Activated T-helper 17 cell treated with anti-CD3 and anti-CD28 coated beads, Interleukin-2, amount 50 U/mL, for 72 hours (primary cell): Measurements from ENCODE around the gene FTL. TPM values are rescaled to one million over a fixed set of nuclear protein-coding genes. Genes with fewer than 3 reads are reported as not detected.

Experiments
- ATAC-seq: fragments of 150-1000 bp; cut with Tn5 transposase; replicated peaks from 2 replicates; pipeline ENCODE4 v1.10.0; 2021; ENCODE audit warnings: mild to moderate bottlenecking, moderate library complexity
- H3K27ac Mint-ChIP-seq: one replicate; pipeline ENCODE4 v1.8.0; 2022; ENCODE audit warnings: mixed read lengths
- H3K27me3 Mint-ChIP-seq: one replicate; pipeline ENCODE4 v1.8.0; 2022; ENCODE audit warnings: mixed read lengths
- H3K36me3 Mint-ChIP-seq: one replicate; pipeline ENCODE4 v1.8.0; 2022; ENCODE audit warnings: low read depth, mild to moderate bottlenecking, mixed read lengths
- H3K4me1 Mint-ChIP-seq: one replicate; pipeline ENCODE4 v1.8.0; 2022; ENCODE audit warnings: mixed read lengths
- H3K4me3 Mint-ChIP-seq: one replicate; pipeline ENCODE4 v1.8.0; 2022; ENCODE audit warnings: mild to moderate bottlenecking, mixed read lengths
- H3K9me3 Mint-ChIP-seq: one replicate; pipeline ENCODE4 v1.8.0; 2022; ENCODE audit warnings: mixed read lengths
- total RNA-seq, 2 donors: library from RNA; stranded (reverse); gene quantifications; one replicate each; pipeline ENCODE4 v1.2.3, GENCODE V29; 2022

Gene FTL
- total RNA-seq, 2 donors from 2014 or later: 1,320 to 1,710 TPM

DNA sequence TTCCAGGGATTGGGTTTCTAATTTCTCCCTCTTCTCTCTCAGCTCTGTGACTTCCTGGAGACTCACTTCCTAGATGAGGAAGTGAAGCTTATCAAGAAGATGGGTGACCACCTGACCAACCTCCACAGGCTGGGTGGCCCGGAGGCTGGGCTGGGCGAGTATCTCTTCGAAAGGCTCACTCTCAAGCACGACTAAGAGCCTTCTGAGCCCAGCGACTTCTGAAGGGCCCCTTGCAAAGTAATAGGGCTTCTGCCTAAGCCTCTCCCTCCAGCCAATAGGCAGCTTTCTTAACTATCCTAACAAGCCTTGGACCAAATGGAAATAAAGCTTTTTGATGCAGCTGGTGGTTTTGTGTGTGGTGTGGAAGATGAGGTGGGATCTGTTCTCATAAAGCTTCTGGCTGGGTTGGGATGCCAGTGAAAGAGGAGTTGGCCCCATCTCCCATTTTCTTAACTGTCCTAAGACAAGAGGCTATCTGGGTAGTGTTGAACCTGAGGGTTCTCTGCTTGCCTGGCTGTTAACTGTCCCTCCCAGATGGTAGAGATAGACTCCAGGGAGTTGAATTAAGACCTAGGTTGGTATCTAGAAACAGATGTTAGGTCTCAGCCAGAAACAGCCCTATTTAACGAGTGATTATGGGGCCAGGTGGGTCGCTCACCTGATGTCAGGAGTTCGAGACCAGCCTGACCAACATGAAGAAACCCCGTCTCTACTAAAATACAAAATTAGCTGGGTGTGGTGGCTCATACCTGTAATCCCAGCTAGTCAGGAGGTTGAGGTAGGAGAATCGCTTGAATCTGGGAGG, 1.6 kb downstream of the FTL start:
- peak overlapping the region; percentile 100 for H3K27ac Mint-ChIP-seq
- peaks cover 81% of the 10 kb centered on the region for H3K36me3 Mint-ChIP-seq
- peaks cover 29% of the 10 kb centered on the region for H3K4me1 Mint-ChIP-seq
- no peaks in the 10 kb centered on the region for H3K27me3 Mint-ChIP-seq
- no peak for ATAC-seq
- H3K9me3 Mint-ChIP-seq: no peaks in the 10 kb centered on the region
- peak overlapping the region; percentile 100 for H3K4me3 Mint-ChIP-seq

DNA sequence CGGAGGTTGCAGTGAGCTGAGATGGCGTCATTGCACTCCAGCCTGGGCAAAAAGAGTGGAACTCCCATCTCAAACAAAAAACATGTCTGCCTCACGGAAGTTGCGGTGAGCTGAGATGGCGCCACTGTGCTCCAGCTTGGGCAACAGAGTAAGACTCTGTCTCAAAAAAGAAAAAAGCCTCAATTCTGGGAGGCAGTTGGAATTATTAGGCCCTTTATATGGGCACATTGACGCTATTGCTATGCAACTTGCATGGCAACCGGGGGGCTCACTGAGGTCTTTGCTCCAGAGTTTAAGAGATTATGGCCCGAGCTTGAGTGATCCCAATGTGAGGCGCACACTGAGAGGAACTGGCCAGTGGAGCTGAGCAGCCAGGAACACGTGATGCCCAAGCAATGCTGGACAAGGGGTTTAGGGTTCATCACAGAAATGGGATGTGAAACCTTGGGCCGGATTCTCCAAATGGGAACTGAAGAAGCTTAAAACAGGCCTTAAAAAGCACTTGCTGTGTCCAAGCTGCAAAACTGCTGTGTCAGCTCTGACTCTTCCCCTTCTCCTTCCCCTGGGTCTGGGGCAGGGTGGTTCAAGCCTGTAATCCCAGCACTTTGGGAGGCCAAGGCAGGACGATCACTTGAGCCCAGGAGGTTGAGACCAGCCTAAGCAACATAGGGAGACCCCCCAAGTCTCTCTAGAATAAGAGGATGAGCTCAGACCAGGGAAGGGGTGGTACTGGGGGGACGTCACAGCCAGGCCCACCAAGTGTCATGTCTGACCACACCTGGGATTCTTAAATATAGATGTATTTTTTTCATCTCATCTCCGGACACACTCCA, 2.5 kb downstream of the FTL start:
- peaks cover 74% of the 10 kb centered on the region for H3K36me3 Mint-ChIP-seq
- H3K9me3 Mint-ChIP-seq: no peaks in the 10 kb centered on the region
- H3K27me3 Mint-ChIP-seq: no peaks in the 10 kb centered on the region
- peak overlapping the region; percentile 100 for H3K27ac Mint-ChIP-seq
- no peak for ATAC-seq
- peaks cover 29% of the 10 kb centered on the region for H3K4me1 Mint-ChIP-seq
- H3K4me3 Mint-ChIP-seq: peak overlapping the region; percentile 100

DNA sequence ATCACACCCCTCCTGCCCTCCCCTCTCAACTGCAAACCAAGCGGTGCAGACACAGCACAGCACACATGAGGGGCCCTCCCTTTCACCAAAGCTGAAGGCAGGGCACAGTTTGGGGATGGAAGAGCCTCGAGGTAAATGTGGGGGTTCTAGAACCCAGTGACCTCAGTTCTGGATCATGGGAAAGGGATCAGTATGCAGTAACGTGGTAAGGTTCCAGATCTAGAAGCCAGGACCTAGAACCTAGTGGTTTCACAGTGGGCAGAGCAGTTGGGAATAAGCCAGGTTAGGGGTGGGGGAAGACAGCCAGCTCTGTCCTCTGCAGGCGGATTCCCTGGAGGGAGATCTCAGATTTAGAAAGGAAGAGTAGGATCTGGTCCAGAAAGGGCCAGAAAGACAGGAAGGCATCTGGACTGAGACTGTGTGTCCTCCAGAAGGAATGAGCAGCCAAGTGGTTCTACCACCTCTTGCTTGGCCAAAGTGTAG, 3.1 kb downstream of the FTL start:
- peaks cover 79% of the 10 kb centered on the region for H3K36me3 Mint-ChIP-seq
- peak overlapping the region; percentile 73 for H3K27ac Mint-ChIP-seq
- no peaks in the 10 kb centered on the region for H3K27me3 Mint-ChIP-seq
- no peak for ATAC-seq
- no peaks in the 10 kb centered on the region for H3K9me3 Mint-ChIP-seq
- H3K4me3 Mint-ChIP-seq: peak overlapping the region; percentile 100
- peaks cover 28% of the 10 kb centered on the region for H3K4me1 Mint-ChIP-seq

GRCh38 chr19:48968813-48969218, 3.7 kb downstream of the FTL start:
- H3K36me3 Mint-ChIP-seq: peaks cover 79% of the 10 kb centered on the region
- H3K27ac Mint-ChIP-seq: no peak overlapping the region
- H3K27me3 Mint-ChIP-seq: no peaks in the 10 kb centered on the region
- no peak for ATAC-seq
- peaks cover 24% of the 10 kb centered on the region for H3K4me1 Mint-ChIP-seq
- H3K9me3 Mint-ChIP-seq: no peaks in the 10 kb centered on the region
- no peak overlapping the region for H3K4me3 Mint-ChIP-seq

GRCh38 chr19:48969276-48970138, 4.4 kb downstream of the FTL start:
- Mint-ChIP-seq H3K4me3 (no peak overlapping the region), H3K4me1 (peaks cover 17% of the 10 kb centered on the region), H3K36me3 (peaks cover 81% of the 10 kb centered on the region), H3K27ac (no peak overlapping the region), H3K27me3 (no peaks in the 10 kb centered on the region), H3K9me3 (no peaks in the 10 kb centered on the region)
- ATAC-seq: no peak

DNA sequence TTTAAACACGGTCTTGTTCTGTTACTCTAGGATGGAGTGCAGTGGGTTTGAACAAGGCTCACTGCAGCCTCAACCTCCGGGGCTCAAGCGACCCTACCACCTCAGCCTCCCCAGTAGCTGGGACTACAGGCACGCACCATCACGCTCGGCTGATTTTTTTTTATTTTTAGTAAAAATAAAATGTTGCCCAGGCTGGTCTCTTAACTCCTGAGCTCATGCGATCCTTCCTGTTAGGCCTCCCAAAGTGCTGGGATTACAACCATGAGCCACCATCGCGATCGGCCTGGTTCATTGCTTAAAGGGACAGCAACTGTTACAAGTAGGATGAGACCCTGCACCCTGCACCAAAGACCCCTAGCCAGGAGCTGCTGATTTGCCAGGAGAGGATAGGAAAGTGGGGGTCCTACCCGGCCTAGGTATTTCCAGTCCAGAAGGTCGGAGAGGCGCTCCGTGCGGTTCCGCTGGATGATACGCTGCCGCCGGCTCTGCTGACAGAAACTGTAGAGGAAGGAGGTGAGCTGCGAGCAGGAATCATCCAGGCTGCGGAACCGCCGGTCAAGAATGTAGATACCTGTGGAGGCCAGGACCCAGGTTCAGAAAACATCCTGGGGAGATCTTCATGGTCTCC, 5.1 kb downstream of the FTL start:
- H3K27ac Mint-ChIP-seq: no peak overlapping the region
- no peaks in the 10 kb centered on the region for H3K27me3 Mint-ChIP-seq
- peaks cover 14% of the 10 kb centered on the region for H3K4me1 Mint-ChIP-seq
- H3K9me3 Mint-ChIP-seq: no peaks in the 10 kb centered on the region
- ATAC-seq: no peak
- peaks cover 81% of the 10 kb centered on the region for H3K36me3 Mint-ChIP-seq
- H3K4me3 Mint-ChIP-seq: no peak overlapping the region

GRCh38 chr19:48970923-48971395, 5.8 kb downstream of the FTL start:
- Mint-ChIP-seq H3K36me3 (peaks cover 81% of the 10 kb centered on the region), H3K27me3 (no peaks in the 10 kb centered on the region), H3K4me1 (peaks cover 14% of the 10 kb centered on the region), H3K9me3 (no peaks in the 10 kb centered on the region), H3K4me3 (no peak overlapping the region), H3K27ac (no peak overlapping the region)
- peak; percentile 80 for ATAC-seq

DNA sequence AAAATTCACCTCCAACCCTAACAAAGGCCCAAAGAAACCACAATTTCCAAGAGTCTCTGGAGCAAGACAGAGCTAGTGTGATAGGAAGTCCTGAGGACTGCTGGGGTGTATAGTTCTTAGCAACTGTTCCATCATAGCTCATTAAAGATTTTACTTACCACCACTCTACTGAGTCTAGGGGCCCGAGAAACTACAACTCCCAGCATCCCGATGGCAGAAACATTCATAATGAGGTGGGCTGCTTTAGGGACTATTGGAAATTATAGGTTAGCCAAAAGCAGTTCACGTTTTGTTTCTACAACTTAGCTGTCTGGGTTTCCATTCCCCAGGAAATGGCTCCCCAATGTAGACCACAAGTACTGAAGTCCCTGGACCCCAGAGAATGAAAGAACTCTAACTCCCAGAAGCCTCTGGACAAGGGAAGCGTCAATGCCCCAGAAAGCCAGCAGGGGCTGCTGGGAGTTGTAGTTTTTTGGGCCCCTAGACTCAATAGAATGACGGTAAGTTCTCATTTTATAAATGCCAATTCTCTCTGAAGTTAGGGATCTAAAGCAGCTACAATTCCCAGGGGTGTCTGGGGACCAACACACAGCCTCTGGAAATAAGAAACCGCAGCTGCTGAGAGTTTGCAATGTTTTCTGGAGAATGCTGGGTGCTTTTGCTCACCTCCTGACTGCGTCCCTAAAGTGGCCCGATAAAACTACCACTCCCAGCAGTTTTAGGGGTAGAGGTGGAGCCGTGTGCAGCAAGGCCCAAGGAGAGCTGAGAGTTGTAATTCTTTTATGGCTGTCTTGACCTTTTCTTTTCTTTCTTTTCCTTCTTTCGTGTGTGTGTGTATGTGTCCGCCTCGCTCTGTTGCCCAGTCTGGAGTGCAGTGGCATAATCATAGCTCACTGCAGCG, 11.1 kb downstream of the FTL start:
- Mint-ChIP-seq H3K36me3 (peaks cover 75% of the 10 kb centered on the region), H3K4me3 (no peak overlapping the region), H3K27ac (peak overlapping the region; percentile 10), H3K27me3 (no peaks in the 10 kb centered on the region), H3K4me1 (peaks cover 9% of the 10 kb centered on the region), H3K9me3 (no peaks in the 10 kb centered on the region)
- ATAC-seq: no peak

- peaks cover 81% of the 10 kb centered on the region for H3K36me3 Mint-ChIP-seq
- H3K27ac Mint-ChIP-seq: peak overlapping the region; percentile 10
- H3K27me3 Mint-ChIP-seq: no peaks in the 10 kb centered on the region
- peaks cover 9% of the 10 kb centered on the region for H3K4me1 Mint-ChIP-seq
- no peak overlapping the region for H3K4me3 Mint-ChIP-seq
- no peaks in the 10 kb centered on the region for H3K9me3 Mint-ChIP-seq
- ATAC-seq: no peak
Observed at GRCh38 chr19:48977061-48977460, 12.0 kb downstream of the FTL start.

- peaks cover 90% of the 10 kb centered on the region for H3K36me3 Mint-ChIP-seq
- H3K4me3 Mint-ChIP-seq: no peak overlapping the region
- H3K27me3 Mint-ChIP-seq: no peaks in the 10 kb centered on the region
- no peaks in the 10 kb centered on the region for H3K9me3 Mint-ChIP-seq
- no peak overlapping the region for H3K27ac Mint-ChIP-seq
- ATAC-seq: no peak
- peaks cover 10% of the 10 kb centered on the region for H3K4me1 Mint-ChIP-seq
Observed at GRCh38 chr19:48982280-48982679, 17.2 kb downstream of the FTL start.

- Mint-ChIP-seq H3K36me3 (peaks cover 94% of the 10 kb centered on the region), H3K4me3 (no peak overlapping the region), H3K9me3 (no peaks in the 10 kb centered on the region), H3K4me1 (peaks cover 16% of the 10 kb centered on the region), H3K27ac (no peak overlapping the region), H3K27me3 (no peaks in the 10 kb centered on the region)
- no peak for ATAC-seq
Observed at GRCh38 chr19:48985711-48986110, 20.6 kb downstream of the FTL start.

DNA sequence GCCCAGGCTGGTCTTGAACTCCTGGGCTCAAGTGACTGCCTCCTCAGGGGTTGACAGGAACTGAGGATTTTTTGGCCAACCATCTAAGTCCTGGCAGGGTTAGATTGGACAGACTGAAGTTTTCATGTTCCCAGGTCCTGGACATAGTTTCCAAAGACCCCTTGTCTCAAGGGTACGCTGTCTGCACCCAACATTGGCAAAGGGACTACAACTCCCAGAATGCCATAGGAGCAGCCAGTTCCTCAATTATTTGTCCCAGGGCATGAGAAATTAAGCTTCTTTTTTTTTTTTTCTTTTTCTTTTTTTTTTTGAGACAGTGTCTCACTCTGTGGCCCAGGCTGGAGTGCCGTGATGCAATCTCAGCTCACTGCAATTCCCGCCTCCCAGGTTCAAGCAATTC, 21.1 kb downstream of the FTL start:
- Mint-ChIP-seq H3K9me3 (no peaks in the 10 kb centered on the region), H3K36me3 (peaks cover 95% of the 10 kb centered on the region), H3K27ac (no peak overlapping the region), H3K27me3 (no peaks in the 10 kb centered on the region), H3K4me3 (no peak overlapping the region), H3K4me1 (peaks cover 16% of the 10 kb centered on the region)
- no peak for ATAC-seq

DNA sequence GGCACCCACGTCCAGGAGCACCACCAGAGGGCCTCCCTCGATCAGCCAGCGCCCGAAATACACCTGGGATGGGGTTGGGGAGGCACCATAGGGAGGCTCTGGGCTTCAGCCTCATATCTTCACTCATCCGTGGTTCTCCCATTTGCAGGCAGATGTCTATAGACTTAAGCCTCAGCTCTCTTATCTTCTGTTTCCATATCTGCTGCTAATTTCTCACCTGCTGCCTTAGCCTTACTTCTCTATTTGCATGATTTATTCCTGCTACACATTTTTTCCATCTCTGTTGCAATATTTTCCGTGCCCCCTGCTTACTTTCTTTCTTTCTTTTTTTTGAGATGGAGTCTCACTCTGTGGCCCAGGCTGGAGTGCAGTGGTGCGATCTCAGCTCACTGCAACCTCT, 22.2 kb downstream of the FTL start:
- Mint-ChIP-seq H3K27me3 (no peaks in the 10 kb centered on the region), H3K4me1 (peaks cover 19% of the 10 kb centered on the region), H3K27ac (no peak overlapping the region), H3K9me3 (no peaks in the 10 kb centered on the region), H3K4me3 (no peak overlapping the region), H3K36me3 (peaks cover 89% of the 10 kb centered on the region)
- peak; percentile 19 for ATAC-seq
